GM12872 (cell line): ENCODE results near the gene THBS2.

ENCODE experiments used
- CTCF ChIP-seq: IDR thresholded peaks from 3 replicates; pipeline ENCODE4 v1.5.1; 2011; ENCODE audit warnings: low read depth, mild to moderate bottlenecking, low read length, moderate library complexity; ENCODE audit not compliant: insufficient read depth

Gene THBS2

GRCh38 chr6:169263836-169264608, 10.4 kb upstream of the THBS2 start:
- no peak for TF ChIP-seq CTCF

- TF ChIP-seq CTCF: no peak
Measured at GRCh38 chr6:169263374-169263773, 9.7 kb upstream of the THBS2 start.

GRCh38 chr6:169256518-169256917, 2.9 kb upstream of the THBS2 start:
- no peak for TF ChIP-seq CTCF

- no peak for TF ChIP-seq CTCF
Measured at GRCh38 chr6:169256061-169256460, 2.4 kb upstream of the THBS2 start.

GRCh38 chr6:169255643-169256042, 2.0 kb upstream of the THBS2 start:
- TF ChIP-seq CTCF: no peak

GRCh38 chr6:169254456-169255316, 1.0 kb upstream of the THBS2 start:
- TF ChIP-seq CTCF: no peak

GRCh38 chr6:169252505-169253189, 999 bp downstream of the THBS2 start:
- TF ChIP-seq CTCF: no peak
